ENCODE results near the gene DTWD2.

DNA sequence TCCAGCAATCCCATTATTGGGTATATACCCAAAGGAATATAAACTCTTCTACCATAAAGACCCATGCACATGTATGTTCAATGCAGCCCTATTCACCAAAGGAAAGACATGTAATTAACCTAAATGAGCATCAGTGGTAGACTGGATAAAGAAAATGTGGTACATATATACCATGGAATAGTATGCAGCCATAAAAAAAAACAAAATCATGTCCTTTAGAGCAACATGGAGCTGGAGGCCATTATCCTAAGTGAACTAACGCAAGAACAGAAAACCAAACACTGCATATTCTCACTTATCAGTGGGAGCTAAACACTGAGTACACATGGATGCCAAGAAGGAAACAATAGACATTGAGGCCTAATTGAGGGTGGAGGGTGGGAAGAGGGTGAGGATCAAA, 27.8 kb downstream of the DTWD2 start:
- TF ChIP-seq, protein P1, sequence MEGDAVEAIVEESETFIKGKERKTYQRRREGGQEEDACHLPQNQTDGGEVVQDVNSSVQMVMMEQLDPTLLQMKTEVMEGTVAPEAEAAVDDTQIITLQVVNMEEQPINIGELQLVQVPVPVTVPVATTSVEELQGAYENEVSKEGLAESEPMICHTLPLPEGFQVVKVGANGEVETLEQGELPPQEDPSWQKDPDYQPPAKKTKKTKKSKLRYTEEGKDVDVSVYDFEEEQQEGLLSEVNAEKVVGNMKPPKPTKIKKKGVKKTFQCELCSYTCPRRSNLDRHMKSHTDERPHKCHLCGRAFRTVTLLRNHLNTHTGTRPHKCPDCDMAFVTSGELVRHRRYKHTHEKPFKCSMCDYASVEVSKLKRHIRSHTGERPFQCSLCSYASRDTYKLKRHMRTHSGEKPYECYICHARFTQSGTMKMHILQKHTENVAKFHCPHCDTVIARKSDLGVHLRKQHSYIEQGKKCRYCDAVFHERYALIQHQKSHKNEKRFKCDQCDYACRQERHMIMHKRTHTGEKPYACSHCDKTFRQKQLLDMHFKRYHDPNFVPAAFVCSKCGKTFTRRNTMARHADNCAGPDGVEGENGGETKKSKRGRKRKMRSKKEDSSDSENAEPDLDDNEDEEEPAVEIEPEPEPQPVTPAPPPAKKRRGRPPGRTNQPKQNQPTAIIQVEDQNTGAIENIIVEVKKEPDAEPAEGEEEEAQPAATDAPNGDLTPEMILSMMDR (IDR thresholded peaks at IDR 0.05): no peak
- no peak for TF ChIP-seq POLR2A (IDR thresholded peaks at IDR 0.05)
